ENCODE measurements around the gene SCLY. TPM values are rescaled to one million over a fixed set of nuclear protein-coding genes. Genes with fewer than 3 reads are reported as not detected.

The SCLY gene
- polyA plus RNA-seq, 2 of the 4 experiments (the other 2 are of a cell fraction) = 19.0 to 28.3 TPM

GRCh38 chr2:238081150-238081549, 20.3 kb downstream of the SCLY start:
- WGBS (ENCODE audit: missing lambda C conversion rate) = 99% methylated on average over 13 of the region's 13 CpGs
- DNase-seq (ENCODE audit: low read depth in 1 of 2, low spot score in 1 of 2) (no peak), FAIRE-seq (no peak), ATAC-seq (no peak)
- peaks cover 30% of the 10 kb centered on the region for H3K9me3 ChIP-seq
- no peak overlapping the region for H3K27ac ChIP-seq
- CTCF ChIA-PET = no interaction called here
- H3K4me3 ChIP-seq = no peak overlapping the region
- POLR2A ChIA-PET = interaction anchor here (1.6 kb wide), 1 partner anchor 21 kb away, joined by 4 read pairs; the partner anchor contains the start of gene SCLY
- TF ChIP-seq MAZ (IDR thresholded peaks at IDR 0.05; ENCODE audit: borderline replicate concordance, low read depth, low read length) = no peak
- no peak for TF ChIP-seq NPAS2 (CRISPR knock-in tag; IDR thresholded peaks at IDR 0.05; ENCODE audit: borderline replicate concordance)
- TF ChIP-seq MAFK (IDR thresholded peaks at IDR 0.05; ENCODE audit: partially characterized antibody) = no peak
- no peak for TF ChIP-seq CEBPB (IDR thresholded peaks at IDR 0.05)
- TF ChIP-seq PHF8 (IDR thresholded peaks at IDR 0.05; ENCODE audit: borderline replicate concordance, low read depth) = no peak
- TF ChIP-seq EHF (CRISPR knock-in tag; IDR thresholded peaks at IDR 0.05) = no peak
- TF ChIP-seq ESRRA (IDR thresholded peaks at IDR 0.05; ENCODE audit: borderline replicate concordance, low read length) = no peak
- TF ChIP-seq, protein P1, sequence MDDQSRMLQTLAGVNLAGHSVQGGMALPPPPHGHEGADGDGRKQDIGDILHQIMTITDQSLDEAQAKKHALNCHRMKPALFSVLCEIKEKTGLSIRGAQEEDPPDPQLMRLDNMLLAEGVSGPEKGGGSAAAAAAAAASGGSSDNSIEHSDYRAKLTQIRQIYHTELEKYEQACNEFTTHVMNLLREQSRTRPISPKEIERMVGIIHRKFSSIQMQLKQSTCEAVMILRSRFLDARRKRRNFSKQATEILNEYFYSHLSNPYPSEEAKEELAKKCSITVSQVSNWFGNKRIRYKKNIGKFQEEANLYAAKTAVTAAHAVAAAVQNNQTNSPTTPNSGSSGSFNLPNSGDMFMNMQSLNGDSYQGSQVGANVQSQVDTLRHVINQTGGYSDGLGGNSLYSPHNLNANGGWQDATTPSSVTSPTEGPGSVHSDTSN (IDR thresholded peaks at IDR 0.05) = no peak
- TF ChIP-seq NFE2L2 (conservative IDR thresholded peaks at IDR 0.05; ENCODE audit: low read length) = no peak
- TF ChIP-seq ZSCAN20 (CRISPR knock-in tag; IDR thresholded peaks at IDR 0.05) = no peak
- no peak for TF ChIP-seq FOXS1 (CRISPR knock-in tag; IDR thresholded peaks at IDR 0.05)
- no peak for TF ChIP-seq RFX5 (IDR thresholded peaks at IDR 0.05)
- no peak for TF ChIP-seq JUNB (IDR thresholded peaks at IDR 0.05)
- TF ChIP-seq KDM1A (IDR thresholded peaks at IDR 0.05; ENCODE audit: low read depth) = no peak
- no peak for TF ChIP-seq CTCF (IDR thresholded peaks at IDR 0.05)
- no peaks in the 10 kb centered on the region for H3K4me1 ChIP-seq
- no peak overlapping the region for H3K4me2 ChIP-seq

DNA sequence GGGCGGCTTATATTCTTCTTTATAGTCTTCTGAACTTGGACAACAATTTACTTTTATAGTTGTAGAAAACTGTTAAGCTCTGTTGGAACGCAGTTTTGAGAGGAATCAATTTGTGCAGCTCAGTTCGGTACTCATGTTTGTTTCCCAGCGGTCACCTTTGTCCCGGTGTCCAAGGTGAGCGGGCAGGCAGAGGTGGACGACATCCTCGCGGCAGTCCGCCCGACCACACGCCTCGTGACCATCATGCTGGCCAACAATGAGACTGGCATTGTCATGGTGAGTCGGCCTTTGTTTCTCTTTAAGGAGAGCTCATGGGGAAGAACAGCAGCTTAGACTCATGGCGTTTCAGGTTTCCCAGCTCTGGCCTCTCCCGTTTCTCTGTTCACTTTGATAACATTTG, 20.8 kb downstream of the SCLY start:
- Histone ChIP-seq H3K4me2 (no peak overlapping the region), H3K27ac (no peak overlapping the region), H3K4me3 (no peak overlapping the region), H3K4me1 (no peaks in the 10 kb centered on the region), H3K9me3 (peaks cover 30% of the 10 kb centered on the region)
- ATAC-seq (no peak), FAIRE-seq (no peak), DNase-seq (ENCODE audit: low read depth in 1 of 2, low spot score in 1 of 2) (no peak)
- TF ChIP-seq KDM5A (IDR thresholded peaks at IDR 0.05) (no peak), POLR2AphosphoS2 (conservative IDR thresholded peaks at IDR 0.05; ENCODE audit: low read length) (no peak), ZFP36 (IDR thresholded peaks at IDR 0.05; ENCODE audit: borderline replicate concordance, partially characterized antibody) (no peak), RCOR1 (IDR thresholded peaks at IDR 0.05; ENCODE audit: low read depth, low read length) (no peak), FOSL2 (IDR thresholded peaks at IDR 0.05) (no peak), FOSL2 (CRISPR knock-in tag; IDR thresholded peaks at IDR 0.05) (no peak), RFX5 (IDR thresholded peaks at IDR 0.05) (no peak), EHF (CRISPR knock-in tag; IDR thresholded peaks at IDR 0.05) (no peak), JUNB (IDR thresholded peaks at IDR 0.05) (no peak), RAD21 (conservative IDR thresholded peaks at IDR 0.05 in 1 of 2, IDR thresholded peaks at IDR 0.05 in 1 of 2) (no peak), KDM1A (IDR thresholded peaks at IDR 0.05; ENCODE audit: low read depth) (no peak), HDAC2 (IDR thresholded peaks at IDR 0.05) (no peak), CEBPB (IDR thresholded peaks at IDR 0.05) (no peak), BHLHE40 (IDR thresholded peaks at IDR 0.05; ENCODE audit: low read depth, low read length) (no peak), ZC3H11A (IDR thresholded peaks at IDR 0.05) (no peak), BCL3 (IDR thresholded peaks at IDR 0.05) (no peak), MAX (IDR thresholded peaks at IDR 0.05) (no peak), ZSCAN20 (CRISPR knock-in tag; IDR thresholded peaks at IDR 0.05) (no peak), MYC (IDR thresholded peaks at IDR 0.05; ENCODE audit: borderline replicate concordance, low read length) (no peak)
- TF ChIP-seq, protein P2, sequence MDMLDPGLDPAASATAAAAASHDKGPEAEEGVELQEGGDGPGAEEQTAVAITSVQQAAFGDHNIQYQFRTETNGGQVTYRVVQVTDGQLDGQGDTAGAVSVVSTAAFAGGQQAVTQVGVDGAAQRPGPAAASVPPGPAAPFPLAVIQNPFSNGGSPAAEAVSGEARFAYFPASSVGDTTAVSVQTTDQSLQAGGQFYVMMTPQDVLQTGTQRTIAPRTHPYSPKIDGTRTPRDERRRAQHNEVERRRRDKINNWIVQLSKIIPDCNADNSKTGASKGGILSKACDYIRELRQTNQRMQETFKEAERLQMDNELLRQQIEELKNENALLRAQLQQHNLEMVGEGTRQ (IDR thresholded peaks at IDR 0.05) = no peak
- CTCF ChIA-PET = no interaction called here
- POLR2A ChIA-PET = interaction anchor here (1.6 kb wide), 1 partner anchor 21 kb away, joined by 4 read pairs; the partner anchor contains the start of gene SCLY
- WGBS (ENCODE audit: missing lambda C conversion rate) = 97% methylated on average over 16 of the region's 16 CpGs
